Peyer's patch (tissue), 4 donors: ENCODE results near the gene ANO6. TPM values are rescaled to one million over a fixed set of nuclear protein-coding genes. Genes with fewer than 3 reads are reported as not detected.
"Not testable (repeated sequence)": the region's sequence is repeated elsewhere in the genome, so short reads cannot be mapped to it uniquely, and the experiment has no call there.

Experiments used
- DNase-seq, 3 donors: peaks; one replicate each; pipeline ENCODE4 v3.0.0-alpha.2; 2017 to 2019
- H3K27ac ChIP-seq, 4 donors: fragments of 200-600 bp; sonication (generic); one replicate each; pipeline ENCODE4 v1.5.1; 2016 to 2019
- H3K27me3 ChIP-seq, 2 donors: fragments of 200-600 bp; sonication (generic); one replicate each; pipeline ENCODE4 v1.5.1; 2019
- H3K36me3 ChIP-seq, 3 donors: fragments of 200-600 bp; sonication (generic); one replicate each; pipeline ENCODE4 v1.5.1; 2016 to 2019
- H3K4me1 ChIP-seq, 4 donors: fragments of 200-600 bp; sonication (generic); one replicate each; pipeline ENCODE4 v1.5.1; 2016 to 2019
- H3K4me3 ChIP-seq, 4 donors: fragments of 200-600 bp; sonication (generic); 1 replicate in 3 of 4; 2 replicates in 1 of 4; pipeline ENCODE4 v1.5.1; 2016 to 2019; ENCODE audit warnings: mild to moderate bottlenecking in 1 of 4
- H3K9me3 ChIP-seq, 4 donors: fragments of 200-600 bp; sonication (generic); one replicate each; pipeline ENCODE4 v1.5.1; 2016 to 2019; ENCODE audit warnings: mild to moderate bottlenecking in 1 of 4
- POLR2A ChIP-seq, 2 donors: fragments of 450-650 bp; IDR thresholded peaks; one replicate each; pipeline ENCODE4 v1.5.1; 2017; ENCODE audit warnings: antibody characterized with exemption in 2 of 2, mild to moderate bottlenecking in 2 of 2, moderate library complexity in 2 of 2
- total RNA-seq, 4 donors: library from RNA; depleted of rRNA; stranded (reverse); fragments of >200 nt; gene quantifications; one replicate each; pipeline ENCODE4 v1.1.0, GENCODE V29; 2016
- TF ChIP-seq, protein P1 (sequence below), 6 experiments: fragments of 450-650 bp in 4 of 6; fragments of 200-600 bp in 2 of 6; sonication (generic) in 1 of 6; IDR thresholded peaks; one replicate each; pipeline ENCODE4 v1.5.1; 2017 to 2019; ENCODE audit warnings: antibody characterized with exemption in 6 of 6, mild to moderate bottlenecking in 3 of 6, moderate library complexity in 1 of 6

Gene ANO6
- total RNA-seq, 4 donors from 2014 or later = 28.9 to 93.3 (median 57.5) TPM

DNA sequence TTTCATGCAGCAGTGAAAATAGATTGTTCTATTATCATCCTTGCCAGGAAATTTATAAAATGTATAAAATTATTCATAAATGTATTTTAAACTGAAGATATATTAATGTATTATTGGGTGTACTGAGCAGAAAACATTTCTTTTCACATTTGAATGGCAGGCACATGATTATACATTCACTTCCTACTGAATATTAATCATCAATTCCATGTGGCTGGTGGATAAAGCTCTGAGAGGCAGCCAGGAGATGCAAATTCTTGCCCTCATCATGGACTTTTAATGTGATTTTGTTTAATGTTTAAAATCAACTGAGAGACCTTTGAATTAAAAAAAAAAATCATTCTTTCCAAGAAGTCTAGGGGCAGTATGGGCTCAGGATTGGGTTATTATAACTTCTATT, 40.8 kb downstream of the ANO6 start:
- no peaks in the 10 kb centered on the region for H3K27me3 ChIP-seq
- no peak overlapping the region for H3K4me3 ChIP-seq
- peaks cover 0 to 24% (median 4%) of the 10 kb centered on the region in 4 donors for H3K4me1 ChIP-seq
- no peak for TF ChIP-seq POLR2A (IDR thresholded peaks at IDR 0.05)
- TF ChIP-seq, protein P1, sequence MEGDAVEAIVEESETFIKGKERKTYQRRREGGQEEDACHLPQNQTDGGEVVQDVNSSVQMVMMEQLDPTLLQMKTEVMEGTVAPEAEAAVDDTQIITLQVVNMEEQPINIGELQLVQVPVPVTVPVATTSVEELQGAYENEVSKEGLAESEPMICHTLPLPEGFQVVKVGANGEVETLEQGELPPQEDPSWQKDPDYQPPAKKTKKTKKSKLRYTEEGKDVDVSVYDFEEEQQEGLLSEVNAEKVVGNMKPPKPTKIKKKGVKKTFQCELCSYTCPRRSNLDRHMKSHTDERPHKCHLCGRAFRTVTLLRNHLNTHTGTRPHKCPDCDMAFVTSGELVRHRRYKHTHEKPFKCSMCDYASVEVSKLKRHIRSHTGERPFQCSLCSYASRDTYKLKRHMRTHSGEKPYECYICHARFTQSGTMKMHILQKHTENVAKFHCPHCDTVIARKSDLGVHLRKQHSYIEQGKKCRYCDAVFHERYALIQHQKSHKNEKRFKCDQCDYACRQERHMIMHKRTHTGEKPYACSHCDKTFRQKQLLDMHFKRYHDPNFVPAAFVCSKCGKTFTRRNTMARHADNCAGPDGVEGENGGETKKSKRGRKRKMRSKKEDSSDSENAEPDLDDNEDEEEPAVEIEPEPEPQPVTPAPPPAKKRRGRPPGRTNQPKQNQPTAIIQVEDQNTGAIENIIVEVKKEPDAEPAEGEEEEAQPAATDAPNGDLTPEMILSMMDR (IDR thresholded peaks at IDR 0.05) = no peak
- DNase-seq = no peak
- no peak overlapping the region for H3K27ac ChIP-seq
- no peaks in the 10 kb centered on the region for H3K36me3 ChIP-seq
- no peaks in the 10 kb centered on the region for H3K9me3 ChIP-seq

GRCh38 chr12:45257185-45257930, 41.5 kb downstream of the ANO6 start:
- Histone ChIP-seq H3K27me3 (no peaks in the 10 kb centered on the region), H3K9me3 (no peaks in the 10 kb centered on the region), H3K36me3 (no peaks in the 10 kb centered on the region), H3K4me3 (no peak overlapping the region), H3K27ac (no peak overlapping the region), H3K4me1 (peaks cover 0 to 24% (median 4%) of the 10 kb centered on the region in 4 donors)
- no peak for DNase-seq
- TF ChIP-seq, protein P1 (IDR thresholded peaks at IDR 0.05) = no peak
- TF ChIP-seq POLR2A (IDR thresholded peaks at IDR 0.05) = no peak

- TF ChIP-seq, protein P1 (IDR thresholded peaks at IDR 0.05) = no peak
- no peak for TF ChIP-seq POLR2A (IDR thresholded peaks at IDR 0.05)
- no peaks in the 10 kb centered on the region for H3K27me3 ChIP-seq
- peaks cover 0 to 29% (median 4%) of the 10 kb centered on the region in 4 donors for H3K4me1 ChIP-seq
- H3K4me3 ChIP-seq = peak overlapping the region in 1 of 4 donors; percentile 22
- H3K36me3 ChIP-seq = no peaks in the 10 kb centered on the region
- DNase-seq = no peak
- H3K27ac ChIP-seq = peak overlapping the region in 3 of 4 donors; percentile 17 to 82 (median 64)
- no peaks in the 10 kb centered on the region for H3K9me3 ChIP-seq
Observed at GRCh38 chr12:45259675-45260074, 43.8 kb downstream of the ANO6 start.

GRCh38 chr12:45260104-45260815, 44.4 kb downstream of the ANO6 start:
- Histone ChIP-seq H3K4me1 (peaks cover 0 to 29% (median 4%) of the 10 kb centered on the region in 4 donors), H3K27me3 (no peaks in the 10 kb centered on the region), H3K36me3 (no peaks in the 10 kb centered on the region), H3K4me3 (peak overlapping the region in 1 of 4 donors; percentile 22), H3K27ac (peak overlapping the region in 3 of 4 donors; percentile 17 to 82 (median 64)), H3K9me3 (no peaks in the 10 kb centered on the region)
- no peak for TF ChIP-seq POLR2A (IDR thresholded peaks at IDR 0.05)
- TF ChIP-seq, protein P1 (IDR thresholded peaks at IDR 0.05) = no peak
- DNase-seq = no peak

DNA sequence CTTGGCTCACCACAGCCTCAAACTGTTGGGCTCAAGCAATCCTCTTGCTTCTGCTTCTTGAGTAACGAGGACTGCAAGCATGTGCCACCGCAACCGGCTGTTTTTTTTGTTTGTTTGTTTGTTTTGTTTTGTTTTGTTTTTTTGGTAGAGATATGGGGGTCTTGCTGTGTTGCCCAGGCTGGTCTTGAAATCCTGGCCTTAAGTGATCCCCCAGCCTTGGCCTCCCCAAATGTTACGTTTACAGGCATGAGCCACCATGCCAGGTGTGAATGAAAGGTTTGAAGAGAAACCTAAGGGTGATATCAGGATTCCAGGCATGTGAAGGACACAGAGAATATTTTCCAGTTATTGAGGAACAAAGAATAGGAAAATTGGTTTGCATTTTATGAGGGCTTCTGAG, 45.0 kb downstream of the ANO6 start:
- no peak for TF ChIP-seq POLR2A (IDR thresholded peaks at IDR 0.05)
- TF ChIP-seq, protein P1 (IDR thresholded peaks at IDR 0.05) = no peak
- Histone ChIP-seq H3K27me3 (no peaks in the 10 kb centered on the region), H3K4me1 (peaks cover 0 to 29% (median 4%) of the 10 kb centered on the region in 4 donors), H3K4me3 (no peak overlapping the region), H3K27ac (no peak overlapping the region), H3K9me3 (no peaks in the 10 kb centered on the region), H3K36me3 (no peaks in the 10 kb centered on the region)
- no peak for DNase-seq

- not testable (repeated sequence) for DNase-seq, H3K9me3 ChIP-seq, H3K27ac ChIP-seq, H3K27me3 ChIP-seq, H3K36me3 ChIP-seq, H3K4me3 ChIP-seq
- peaks cover 0 to 29% (median 4%) of the 10 kb centered on the region in 4 donors for H3K4me1 ChIP-seq
Observed at GRCh38 chr12:45262185-45262584, 46.3 kb downstream of the ANO6 start.
